OCI-LY3 (cell line): ENCODE measurements around the gene RNF17.

Source experiments
- CTCF ChIP-seq: fragments of 200-600, 300-600 bp; sonication (generic); IDR thresholded peaks from 2 replicates; pipeline ENCODE4 v1.5.1; 2014; ENCODE audit warnings: antibody characterized with exemption, low read length, low read depth
- EZH2phosphoT487 ChIP-seq: fragments of 200-600 bp; shearing (Covaris generic); IDR thresholded peaks from 2 replicates; pipeline ENCODE4 v1.6.1; 2018; ENCODE audit warnings: antibody characterized with exemption, mixed run types, low read depth

GRCh38 chr13:24746618-24747247 lies 17.2 kb upstream of the RNF17 start:
- TF ChIP-seq EZH2phosphoT487 (no peak), CTCF (no peak)
